Muscle layer of colon (tissue), 2 donors: Measurements from ENCODE around the gene RBL1.

Experiments used
- H3K27ac ChIP-seq: one replicate; pipeline ENCODE4 v1.7.0; 2013; ENCODE audit warnings: low read depth, mild to moderate bottlenecking, low read length, moderate library complexity
- H3K27me3 ChIP-seq, 2 donors: one replicate each; pipeline ENCODE4 v1.7.0; 2013; ENCODE audit warnings: low read length in 2 of 2, mild to moderate bottlenecking in 2 of 2; ENCODE audit not compliant: insufficient read depth in 2 of 2, control insufficient read depth in 1 of 2
- H3K36me3 ChIP-seq: one replicate; pipeline ENCODE4 v1.7.0; 2013; ENCODE audit warnings: mild to moderate bottlenecking, low read length; ENCODE audit not compliant: insufficient read depth
- H3K4me1 ChIP-seq: one replicate; pipeline ENCODE4 v1.7.0; 2013; ENCODE audit warnings: mild to moderate bottlenecking, low read length; ENCODE audit not compliant: insufficient read depth
- H3K4me3 ChIP-seq, 2 donors: one replicate each; pipeline ENCODE4 v1.7.0; 2013; ENCODE audit warnings: low read length in 2 of 2, low read depth in 1 of 2, mild to moderate bottlenecking in 1 of 2, moderate library complexity in 1 of 2
- H3K9ac ChIP-seq: one replicate; pipeline ENCODE4 v1.7.0; 2013; ENCODE audit warnings: low read length
- H3K9me3 ChIP-seq: one replicate; pipeline ENCODE4 v1.7.0; 2013; ENCODE audit warnings: mild to moderate bottlenecking, low read length
- donor health status: abdominal sarcoma.
- donor health status: Adenocarcinoma of cecum.

Gene RBL1

GRCh38 chr20:37114012-37114411 lies 18.2 kb upstream of the RBL1 start:
- Histone ChIP-seq H3K4me3 (no peak overlapping the region), H3K27ac (no peak overlapping the region), H3K27me3 (no peaks in the 10 kb centered on the region), H3K9ac (no peak overlapping the region), H3K4me1 (no peaks in the 10 kb centered on the region), H3K9me3 (no peaks in the 10 kb centered on the region), H3K36me3 (no peaks in the 10 kb centered on the region)

DNA sequence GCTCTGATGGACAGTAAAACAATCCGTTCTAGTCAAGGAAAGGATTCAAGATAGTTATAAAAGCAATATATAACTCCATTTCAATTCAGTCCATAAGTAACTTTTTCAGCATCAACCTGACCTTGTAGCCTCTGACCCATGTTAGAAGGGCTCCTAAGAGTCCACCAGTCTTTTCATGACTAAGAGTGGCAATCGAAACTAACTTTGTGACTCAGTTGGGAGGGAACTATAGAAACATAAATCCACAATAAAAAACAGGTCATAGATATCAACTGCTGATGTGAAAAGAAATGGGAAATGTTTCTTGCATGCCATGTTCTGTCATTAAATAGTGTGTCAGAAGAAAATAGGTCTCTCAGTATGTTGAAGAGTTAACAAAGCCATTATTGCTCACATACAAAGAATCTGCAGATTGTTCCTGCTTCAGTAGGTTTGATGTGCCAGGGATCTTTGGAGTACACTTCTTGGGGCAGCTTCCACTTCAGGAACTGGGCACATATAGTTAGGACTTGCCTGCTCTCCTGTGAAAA lies 16.2 kb upstream of the RBL1 start:
- no peaks in the 10 kb centered on the region for H3K9me3 ChIP-seq
- no peaks in the 10 kb centered on the region for H3K27me3 ChIP-seq
- no peaks in the 10 kb centered on the region for H3K36me3 ChIP-seq
- no peak overlapping the region for H3K4me3 ChIP-seq
- no peak overlapping the region for H3K27ac ChIP-seq
- no peak overlapping the region for H3K9ac ChIP-seq
- no peaks in the 10 kb centered on the region for H3K4me1 ChIP-seq

GRCh38 chr20:37108676-37109075 lies 12.9 kb upstream of the RBL1 start:
- Histone ChIP-seq H3K36me3 (no peaks in the 10 kb centered on the region), H3K9me3 (no peaks in the 10 kb centered on the region), H3K4me3 (no peak overlapping the region), H3K27ac (no peak overlapping the region), H3K27me3 (no peaks in the 10 kb centered on the region), H3K4me1 (no peaks in the 10 kb centered on the region), H3K9ac (no peak overlapping the region)

GRCh38 chr20:37102571-37102970 lies 6.8 kb upstream of the RBL1 start:
- H3K9me3 ChIP-seq, result no peaks in the 10 kb centered on the region
- H3K4me1 ChIP-seq, result no peaks in the 10 kb centered on the region
- H3K36me3 ChIP-seq, result no peaks in the 10 kb centered on the region
- H3K4me3 ChIP-seq, result no peak overlapping the region
- no peaks in the 10 kb centered on the region for H3K27me3 ChIP-seq
- H3K27ac ChIP-seq, result no peak overlapping the region
- no peak overlapping the region for H3K9ac ChIP-seq

GRCh38 chr20:37096415-37097041 lies 731 bp upstream of the RBL1 start:
- peak overlapping the region; percentile 60 for H3K9ac ChIP-seq
- peak overlapping the region; percentile 65 for H3K27ac ChIP-seq
- peak overlapping the region; percentile 72 to 82 for H3K4me3 ChIP-seq

GRCh38 chr20:37095108-37095598 lies 644 bp downstream of the RBL1 start:
- H3K27ac ChIP-seq, result peak overlapping the region; percentile 65
- H3K4me3 ChIP-seq, result peak overlapping the region; percentile 72 to 82
- peaks cover 6% of the 10 kb centered on the region for H3K4me1 ChIP-seq
- no peaks in the 10 kb centered on the region for H3K9me3 ChIP-seq
- H3K36me3 ChIP-seq, result no peaks in the 10 kb centered on the region
- H3K27me3 ChIP-seq, result no peaks in the 10 kb centered on the region
- H3K9ac ChIP-seq, result peak overlapping the region; percentile 60

More at GRCh38 chr20:37096415-37097041, 731 bp upstream of the RBL1 start:
- Histone ChIP-seq H3K27me3 (no peaks in the 10 kb centered on the region), H3K9me3 (no peaks in the 10 kb centered on the region), H3K36me3 (no peaks in the 10 kb centered on the region), H3K4me1 (peaks cover 6% of the 10 kb centered on the region)

GRCh38 chr20:37090407-37090806 lies 5.4 kb downstream of the RBL1 start:
- no peak overlapping the region for H3K9ac ChIP-seq
- no peaks in the 10 kb centered on the region for H3K36me3 ChIP-seq
- no peak overlapping the region for H3K4me3 ChIP-seq
- H3K4me1 ChIP-seq, result peaks cover 6% of the 10 kb centered on the region
- H3K27me3 ChIP-seq, result no peaks in the 10 kb centered on the region
- no peaks in the 10 kb centered on the region for H3K9me3 ChIP-seq
- no peak overlapping the region for H3K27ac ChIP-seq

GRCh38 chr20:37081717-37082289 lies 14.0 kb downstream of the RBL1 start:
- no peaks in the 10 kb centered on the region for H3K9me3 ChIP-seq
- no peaks in the 10 kb centered on the region for H3K27me3 ChIP-seq
- no peak overlapping the region for H3K9ac ChIP-seq
- H3K4me3 ChIP-seq, result no peak overlapping the region
- no peak overlapping the region for H3K27ac ChIP-seq
- no peaks in the 10 kb centered on the region for H3K36me3 ChIP-seq
- H3K4me1 ChIP-seq, result no peaks in the 10 kb centered on the region

- no peaks in the 10 kb centered on the region for H3K9me3 ChIP-seq
- no peak overlapping the region for H3K27ac ChIP-seq
- no peaks in the 10 kb centered on the region for H3K36me3 ChIP-seq
- no peak overlapping the region for H3K9ac ChIP-seq
- H3K4me1 ChIP-seq, result no peaks in the 10 kb centered on the region
- H3K27me3 ChIP-seq, result no peaks in the 10 kb centered on the region
- no peak overlapping the region for H3K4me3 ChIP-seq
Observed at GRCh38 chr20:37077009-37077408, 18.8 kb downstream of the RBL1 start.

- Histone ChIP-seq H3K4me3 (no peak overlapping the region), H3K9ac (no peak overlapping the region), H3K9me3 (no peaks in the 10 kb centered on the region), H3K36me3 (no peaks in the 10 kb centered on the region), H3K27me3 (no peaks in the 10 kb centered on the region), H3K27ac (no peak overlapping the region), H3K4me1 (no peaks in the 10 kb centered on the region)
Observed at GRCh38 chr20:37075932-37076685, 19.7 kb downstream of the RBL1 start.

DNA sequence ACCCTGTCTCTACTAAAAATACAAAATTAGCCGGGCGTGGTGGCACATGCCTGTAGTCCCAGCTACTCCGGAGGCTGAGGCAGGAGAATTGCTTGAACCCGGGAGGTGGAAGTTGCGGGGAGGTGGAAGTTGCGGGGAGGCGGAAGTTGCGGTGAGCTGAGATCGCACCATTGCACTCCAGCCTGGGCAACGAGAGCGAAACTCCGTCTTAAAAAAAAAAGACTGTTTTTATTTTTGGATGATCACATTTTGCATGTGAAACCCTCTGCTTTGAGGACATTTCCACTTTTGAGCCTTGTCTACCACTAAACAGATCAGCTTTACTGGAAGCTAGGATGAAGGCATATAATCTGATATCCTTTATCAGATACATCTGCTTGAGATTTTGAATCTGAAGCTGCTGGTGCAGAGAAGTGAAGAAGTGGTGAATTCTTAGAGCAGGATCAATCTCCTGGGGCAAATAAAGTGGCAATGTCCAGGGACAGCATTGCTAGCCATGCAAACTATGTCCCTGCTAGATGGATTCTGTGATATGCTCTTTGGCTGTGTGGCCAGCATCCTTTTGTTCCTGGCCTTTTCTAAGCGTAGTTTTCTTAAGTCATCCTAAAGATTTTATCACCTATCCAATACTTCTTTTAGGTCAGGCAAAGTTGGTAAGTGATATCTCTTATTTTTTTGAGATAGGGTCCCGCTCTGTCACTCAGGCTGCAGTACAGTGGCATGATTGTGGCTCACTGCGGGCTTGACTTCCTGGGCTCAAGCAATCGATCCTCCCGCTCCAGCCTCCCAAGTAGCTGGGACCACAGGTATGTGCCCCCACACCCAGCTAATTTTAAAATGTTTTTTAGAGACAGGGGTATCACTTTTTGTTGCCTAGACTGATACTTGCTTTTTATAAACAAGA lies 23.3 kb downstream of the RBL1 start:
- no peaks in the 10 kb centered on the region for H3K9me3 ChIP-seq
- H3K9ac ChIP-seq, result no peak overlapping the region
- no peaks in the 10 kb centered on the region for H3K4me1 ChIP-seq
- H3K36me3 ChIP-seq, result no peaks in the 10 kb centered on the region
- H3K27me3 ChIP-seq, result no peaks in the 10 kb centered on the region
- H3K27ac ChIP-seq, result no peak overlapping the region
- no peak overlapping the region for H3K4me3 ChIP-seq
